ENCODE measurements around the gene P4HA3. TPM values are rescaled to one million over a fixed set of nuclear protein-coding genes. Genes with fewer than 3 reads are reported as not detected.
A peak's percentile ranks its signal among the peaks of the same experiment; 100 is the strongest.

P4HA3 gene
- total RNA-seq, 1 experiment from 2014 or later: 3.7 TPM

DNA sequence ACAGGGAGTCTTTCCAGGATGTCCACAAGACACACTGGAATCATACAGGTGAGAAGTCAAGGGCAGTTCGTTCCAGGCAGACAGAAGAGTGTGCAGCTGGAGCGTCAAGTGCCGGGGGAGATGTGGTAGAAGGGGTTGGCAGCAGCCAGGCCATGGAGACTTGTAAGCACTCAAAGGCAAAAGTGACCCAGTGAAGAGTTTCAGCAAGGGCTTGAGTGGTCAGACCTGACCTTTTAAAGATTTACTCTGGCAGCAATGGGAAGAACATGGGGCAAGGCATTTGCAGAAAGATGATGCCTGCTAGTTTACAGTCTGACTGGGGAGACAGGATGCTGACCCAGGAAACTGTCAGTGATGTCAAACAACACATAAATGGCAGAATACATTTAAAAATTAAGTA, 29.0 kb downstream of the P4HA3 start:
- TF ChIP-seq EZH2phosphoT487 (IDR thresholded peaks at IDR 0.05; ENCODE audit: borderline replicate concordance, low read length): no peak
- no peak for TF ChIP-seq EZH2 (IDR thresholded peaks at IDR 0.05; ENCODE audit: low read length, unreplicated experiment)
- CTCF ChIA-PET: no interaction called here
- POLR2A ChIA-PET (ENCODE audit: unreplicated experiment): no interaction called here
- Histone ChIP-seq H3K4me1 (ENCODE audit: insufficient read depth, low read length) (peaks cover 51% of the 10 kb centered on the region), H3F3A (ENCODE audit: low read length, unreplicated experiment) (peaks cover 5% of the 10 kb centered on the region), H3K9ac (ENCODE audit: low read length) (no peak overlapping the region), H3K79me2 (ENCODE audit: low read length) (no peaks in the 10 kb centered on the region), H3K9me3 (ENCODE audit: low read length) (no peaks in the 10 kb centered on the region), H3K36me3 (ENCODE audit: low read depth, low read length) (no peaks in the 10 kb centered on the region), H3K9me2 (replicated peaks; ENCODE audit: low read length) (no peaks in the 10 kb centered on the region), H4K20me1 (ENCODE audit: low read length) (no peaks in the 10 kb centered on the region), H3K27ac (ENCODE audit: low read length) (no peak overlapping the region), H3K27me3 (ENCODE audit: low read length) (no peaks in the 10 kb centered on the region), H3K4me2 (ENCODE audit: low read length) (no peak overlapping the region), H2AFZ (ENCODE audit: low read length) (no peak overlapping the region), H3K4me3 (ENCODE audit: low read length) (no peak overlapping the region)
- ATAC-seq (no peak), DNase-seq (no peak)
- intact Hi-C loops (cut with micrococcal nuclease): no loop called here
- no TSS peak for BruUV-seq (replicated peaks)

DNA sequence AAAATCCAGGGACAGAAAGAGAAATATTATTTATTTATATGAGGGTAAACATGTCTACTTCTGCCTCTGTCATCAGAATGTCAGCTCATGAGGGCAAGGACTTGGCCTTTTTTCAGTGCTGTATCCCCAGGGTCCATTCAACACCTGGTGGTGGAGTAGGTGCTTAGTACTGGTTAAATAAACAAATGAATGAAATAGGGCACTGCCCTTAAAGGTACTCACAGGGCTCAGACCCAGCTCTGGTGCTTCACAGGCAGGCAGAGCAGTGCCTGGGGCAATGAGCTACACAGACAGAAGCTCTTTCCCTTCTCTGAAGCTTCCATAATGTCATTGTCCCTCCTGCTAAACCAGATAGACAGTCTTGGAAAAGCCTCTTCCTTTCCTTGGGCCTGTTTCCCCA, 30.9 kb downstream of the P4HA3 start:
- intact Hi-C loops (cut with micrococcal nuclease): no loop called here
- no peaks in the 10 kb centered on the region for H3K9me2 ChIP-seq (replicated peaks; ENCODE audit: low read length)
- no peak overlapping the region for H3K4me2 ChIP-seq (ENCODE audit: low read length)
- DNase-seq: peak; percentile 55
- ChIA-PET POLR2A (ENCODE audit: unreplicated experiment) (interaction anchor here (0.6 kb wide), 1 partner anchor 31 kb away, joined by 4 read pairs; the partner anchor contains the start of gene P4HA3), CTCF (no interaction called here)
- TF ChIP-seq EZH2phosphoT487 (IDR thresholded peaks at IDR 0.05; ENCODE audit: borderline replicate concordance, low read length): no peak
- TF ChIP-seq EZH2 (IDR thresholded peaks at IDR 0.05; ENCODE audit: low read length, unreplicated experiment): no peak
- TF ChIP-seq, protein P1, sequence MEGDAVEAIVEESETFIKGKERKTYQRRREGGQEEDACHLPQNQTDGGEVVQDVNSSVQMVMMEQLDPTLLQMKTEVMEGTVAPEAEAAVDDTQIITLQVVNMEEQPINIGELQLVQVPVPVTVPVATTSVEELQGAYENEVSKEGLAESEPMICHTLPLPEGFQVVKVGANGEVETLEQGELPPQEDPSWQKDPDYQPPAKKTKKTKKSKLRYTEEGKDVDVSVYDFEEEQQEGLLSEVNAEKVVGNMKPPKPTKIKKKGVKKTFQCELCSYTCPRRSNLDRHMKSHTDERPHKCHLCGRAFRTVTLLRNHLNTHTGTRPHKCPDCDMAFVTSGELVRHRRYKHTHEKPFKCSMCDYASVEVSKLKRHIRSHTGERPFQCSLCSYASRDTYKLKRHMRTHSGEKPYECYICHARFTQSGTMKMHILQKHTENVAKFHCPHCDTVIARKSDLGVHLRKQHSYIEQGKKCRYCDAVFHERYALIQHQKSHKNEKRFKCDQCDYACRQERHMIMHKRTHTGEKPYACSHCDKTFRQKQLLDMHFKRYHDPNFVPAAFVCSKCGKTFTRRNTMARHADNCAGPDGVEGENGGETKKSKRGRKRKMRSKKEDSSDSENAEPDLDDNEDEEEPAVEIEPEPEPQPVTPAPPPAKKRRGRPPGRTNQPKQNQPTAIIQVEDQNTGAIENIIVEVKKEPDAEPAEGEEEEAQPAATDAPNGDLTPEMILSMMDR (conservative IDR thresholded peaks at IDR 0.05; ENCODE audit: low read depth, low read length): no peak
- no TSS peak for BruUV-seq (replicated peaks)
- peaks cover 5% of the 10 kb centered on the region for H3F3A ChIP-seq (ENCODE audit: low read length, unreplicated experiment)
- no peak overlapping the region for H3K4me3 ChIP-seq (ENCODE audit: low read length)
- H3K27ac ChIP-seq (ENCODE audit: low read length): no peak overlapping the region
- no peak overlapping the region for H2AFZ ChIP-seq (ENCODE audit: low read length)
- H3K27me3 ChIP-seq (ENCODE audit: low read length): no peaks in the 10 kb centered on the region
- no peak for ATAC-seq
- H3K79me2 ChIP-seq (ENCODE audit: low read length): no peaks in the 10 kb centered on the region
- no peak overlapping the region for H3K9ac ChIP-seq (ENCODE audit: low read length)
- H3K36me3 ChIP-seq (ENCODE audit: low read depth, low read length): no peaks in the 10 kb centered on the region
- no peaks in the 10 kb centered on the region for H4K20me1 ChIP-seq (ENCODE audit: low read length)
- no peaks in the 10 kb centered on the region for H3K9me3 ChIP-seq (ENCODE audit: low read length)
- H3K4me1 ChIP-seq (ENCODE audit: insufficient read depth, low read length): peaks cover 46% of the 10 kb centered on the region

GRCh38 chr11:74279256-74279655, 32.2 kb downstream of the P4HA3 start:
- Histone ChIP-seq H3K9me3 (ENCODE audit: low read length) (no peaks in the 10 kb centered on the region), H3K27ac (ENCODE audit: low read length) (peak overlapping the region; percentile 86), H3K9me2 (replicated peaks; ENCODE audit: low read length) (no peaks in the 10 kb centered on the region), H3K4me1 (ENCODE audit: insufficient read depth, low read length) (peaks cover 41% of the 10 kb centered on the region), H3K4me2 (ENCODE audit: low read length) (peak overlapping the region; percentile 58), H3K4me3 (ENCODE audit: low read length) (no peak overlapping the region), H4K20me1 (ENCODE audit: low read length) (no peaks in the 10 kb centered on the region), H3K27me3 (ENCODE audit: low read length) (no peaks in the 10 kb centered on the region), H3K9ac (ENCODE audit: low read length) (peak overlapping the region; percentile 47), H3F3A (ENCODE audit: low read length, unreplicated experiment) (peaks cover 5% of the 10 kb centered on the region), H3K36me3 (ENCODE audit: low read depth, low read length) (no peaks in the 10 kb centered on the region), H2AFZ (ENCODE audit: low read length) (peak overlapping the region; percentile 25; the same call in 1 of the 2 replicates), H3K79me2 (ENCODE audit: low read length) (no peaks in the 10 kb centered on the region)
- DNase-seq (no peak), ATAC-seq (peak; percentile 2)
- intact Hi-C loops (cut with micrococcal nuclease): loop anchor here (5.0 kb wide), 1 partner anchor 38 kb away; no protein-coding TSS in a partner anchor
- no TSS peak for BruUV-seq (replicated peaks)
- TF ChIP-seq EZH2phosphoT487 (IDR thresholded peaks at IDR 0.05; ENCODE audit: borderline replicate concordance, low read length): no peak
- CTCF ChIA-PET: interaction anchor here (0.6 kb wide), 1 partner anchor 32 kb away, joined by 4 read pairs; no protein-coding TSS in a partner anchor
- POLR2A ChIA-PET (ENCODE audit: unreplicated experiment): no interaction called here

Measured in PC-3 (cell line).